ENCODE measurements around the gene ATG13.
"Not testable (repeated sequence)": the region's sequence is repeated elsewhere in the genome, so short reads cannot be mapped to it uniquely, and the experiment has no call there.

The ATG13 gene

DNA sequence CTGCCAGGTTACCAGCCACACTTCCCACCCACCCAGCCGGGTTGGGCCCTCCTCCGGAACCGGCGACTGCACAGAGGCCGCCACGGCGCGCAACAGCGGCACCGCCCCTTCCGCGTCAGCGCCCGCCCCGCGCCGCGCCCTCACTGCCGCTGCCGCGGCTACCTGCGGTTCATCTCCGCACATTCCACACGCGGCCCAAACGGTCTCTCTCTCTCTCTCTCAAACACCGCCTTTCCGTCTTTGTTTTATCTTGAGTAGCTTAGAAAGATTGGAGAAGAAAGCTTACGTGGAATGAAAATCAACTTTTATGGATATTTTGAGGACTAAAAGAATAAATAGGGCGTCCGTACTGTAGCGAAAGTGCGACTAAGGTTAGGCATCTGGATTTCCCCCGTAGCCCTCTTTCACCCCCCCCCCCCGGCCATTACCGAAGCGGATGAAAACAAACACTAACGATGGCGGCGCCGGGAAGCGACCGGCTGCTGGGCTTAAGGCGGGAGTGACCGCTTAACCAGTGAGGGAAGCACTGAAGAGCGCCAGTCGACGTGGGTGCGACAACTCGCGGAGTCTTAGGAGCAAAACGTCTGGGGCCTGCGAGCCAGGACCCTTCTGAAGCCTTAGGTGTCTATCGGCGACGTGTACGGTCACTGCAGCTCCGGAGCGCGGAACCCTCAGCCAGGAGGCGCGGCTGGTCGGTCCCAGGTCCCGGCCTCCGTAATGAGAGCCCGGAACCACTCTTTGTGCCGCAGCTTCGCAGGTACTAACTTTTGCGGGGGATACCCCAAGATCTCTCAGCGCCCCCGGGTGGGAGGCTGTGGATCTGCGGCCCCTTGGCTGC is at the start of gene ATG13, which contains the start of gene HARBI1:
Gene ATG13, plus strand, starts transcription at position 420 of the 838 bp plus-strand sequence. CDS start 26,739 bp downstream, outside the sequence.
Gene HARBI1, minus strand, starts transcription at position 94 of the 838 bp plus-strand sequence. CDS start 990 bp downstream, outside the sequence.
- FAIRE-seq, result peak; percentile 82
- DNase-seq (ENCODE audit: insufficient read length, low spot score), result peak; percentile 91

GRCh38 chr11:46570790-46571398 is 46.5 kb upstream of the ATG13 start:
- FAIRE-seq (no peak), DNase-seq (ENCODE audit: insufficient read length, low spot score) (no peak)

GRCh38 chr11:46574656-46575055 is 42.7 kb upstream of the ATG13 start:
- FAIRE-seq (no peak), DNase-seq (ENCODE audit: insufficient read length, low spot score) (no peak)

DNA sequence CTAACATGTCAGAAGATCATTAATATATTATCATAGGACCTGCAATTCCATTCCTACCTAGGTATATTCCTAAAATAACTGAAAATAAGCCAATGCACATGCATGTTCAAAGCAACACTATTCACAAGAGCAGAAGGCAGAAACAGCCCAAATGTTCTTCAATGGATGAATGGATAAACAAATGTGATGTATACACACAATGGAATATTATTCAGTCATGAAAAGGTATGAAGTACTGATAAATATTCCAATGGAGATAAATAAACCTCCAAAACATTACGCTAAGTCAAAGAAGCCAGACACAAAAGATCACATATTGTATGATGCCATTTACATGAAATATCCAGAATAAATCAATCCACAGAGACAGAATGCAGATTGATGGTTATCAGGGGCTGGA is 40.3 kb upstream of the ATG13 start:
- no peak for FAIRE-seq
- DNase-seq (ENCODE audit: insufficient read length, low spot score), result no peak

DNA sequence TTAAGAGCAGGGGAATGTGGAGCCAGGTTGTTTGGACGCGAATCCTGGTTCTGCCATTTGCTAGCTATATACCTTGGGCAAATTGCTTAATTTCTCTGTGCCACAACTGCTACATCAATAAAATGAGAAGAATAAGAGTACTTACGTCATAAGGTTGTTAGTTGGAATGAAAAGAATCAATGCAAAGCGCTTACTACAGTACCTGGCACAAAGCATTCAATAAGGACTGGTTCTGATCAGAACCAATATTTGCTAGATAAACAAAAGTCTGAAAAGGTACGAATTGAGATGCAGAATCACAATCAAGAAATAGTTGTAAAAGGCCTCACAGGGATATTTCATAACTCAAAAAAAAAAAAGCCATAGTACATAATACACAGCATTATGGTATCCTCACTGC is 34.8 kb upstream of the ATG13 start:
- DNase-seq (ENCODE audit: insufficient read length, low spot score), result no peak
- FAIRE-seq, result no peak

DNA sequence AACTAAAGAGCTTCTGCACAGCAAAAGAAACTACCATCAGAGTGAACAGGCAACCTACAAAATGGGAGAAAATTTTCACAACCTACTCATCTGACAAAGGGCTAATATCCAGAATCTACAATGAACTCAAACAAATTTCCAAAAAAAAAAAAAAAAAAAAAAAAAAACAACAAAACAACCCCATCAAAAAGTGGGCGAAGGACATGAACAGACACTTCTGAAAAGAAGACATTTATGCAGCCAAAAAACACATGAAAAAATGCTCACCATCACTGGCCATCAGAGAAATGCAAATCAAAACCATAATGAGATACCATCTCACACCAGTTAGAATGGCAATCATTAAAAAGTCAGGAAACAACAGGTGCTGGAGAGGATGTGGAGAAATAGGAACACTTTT is 33.8 kb upstream of the ATG13 start:
- not testable (repeated sequence) for DNase-seq (ENCODE audit: insufficient read length, low spot score); FAIRE-seq

GRCh38 chr11:46588131-46588530 is 29.2 kb upstream of the ATG13 start:
- DNase-seq (ENCODE audit: insufficient read length, low spot score) (no peak), FAIRE-seq (no peak)

- DNase-seq (ENCODE audit: insufficient read length, low spot score) (no peak), FAIRE-seq (no peak)
Measured at GRCh38 chr11:46588915-46589314, 28.4 kb upstream of the ATG13 start.

GRCh38 chr11:46590740-46591605 is 26.4 kb upstream of the ATG13 start:
- FAIRE-seq, result no peak
- DNase-seq (ENCODE audit: insufficient read length, low spot score), result no peak

DNA sequence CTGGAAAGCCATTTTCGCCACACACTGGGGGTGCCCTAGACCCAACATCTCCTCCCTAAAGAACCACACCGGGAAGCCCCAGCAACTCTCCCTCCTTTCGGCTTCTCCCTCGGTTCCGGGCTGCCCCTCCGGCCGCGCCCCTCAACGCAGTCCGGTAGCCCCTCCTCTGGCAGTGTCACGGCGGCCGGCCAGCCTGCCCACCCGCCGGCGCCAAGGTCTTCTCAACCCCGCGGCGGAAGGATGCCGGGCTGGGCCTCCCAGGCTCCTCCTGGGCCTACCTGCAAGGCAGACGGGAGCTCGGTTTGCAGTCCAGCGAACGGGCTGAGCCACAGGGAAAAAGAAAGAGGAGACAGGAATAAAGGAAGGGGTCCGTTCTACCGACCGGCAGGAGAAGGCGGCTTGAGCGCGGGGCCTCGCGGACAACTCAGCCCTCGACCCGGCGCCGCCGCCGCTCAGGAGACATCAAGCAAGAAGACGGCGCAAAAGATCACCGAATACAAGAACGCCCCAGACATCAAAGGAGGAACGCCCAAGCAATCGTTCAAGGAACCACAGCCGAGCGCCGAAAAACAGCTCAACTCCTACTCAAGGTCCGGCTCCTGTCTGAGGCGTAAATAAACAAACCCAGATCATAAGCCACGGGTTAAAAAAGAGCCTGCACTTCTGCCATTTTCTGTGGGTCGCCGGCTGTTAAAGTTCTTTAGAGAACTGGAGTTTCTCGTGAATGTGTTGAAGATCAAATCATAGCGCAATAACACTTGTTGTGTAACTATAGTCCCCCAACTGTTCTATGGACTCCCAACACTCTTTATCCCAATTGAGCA is 23.6 kb upstream of the ATG13 start, which contains the start of gene AMBRA1:
Gene AMBRA1, minus strand, starts transcription at position 474 of the 824 bp plus-strand sequence. CDS start 45,643 bp downstream, outside the sequence.
- FAIRE-seq, result no peak

DNA sequence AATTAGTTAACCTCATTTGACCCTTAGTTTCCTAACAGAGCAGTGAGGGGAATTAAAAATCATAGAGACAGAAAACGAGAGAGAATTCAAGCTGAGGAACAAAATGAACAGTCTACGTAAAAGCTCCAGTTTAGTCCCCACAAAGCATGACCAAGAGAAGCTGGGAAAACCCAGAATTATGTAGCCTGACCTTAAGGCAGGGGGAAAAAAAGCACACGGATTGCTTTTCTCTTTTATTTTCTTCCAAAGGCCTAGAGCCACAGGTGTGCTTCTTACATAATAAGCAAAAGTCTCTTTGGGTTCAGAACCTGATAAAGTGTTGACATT is 23.0 kb upstream of the ATG13 start:
- no peak for FAIRE-seq
- no peak for DNase-seq (ENCODE audit: insufficient read length, low spot score)

More for the DNA sequence above, 23.6 kb upstream of the ATG13 start, which contains the start of gene AMBRA1:
- DNase-seq (ENCODE audit: insufficient read length, low spot score), result peak; percentile 80

- DNase-seq (ENCODE audit: insufficient read length, low spot score) (no peak), FAIRE-seq (no peak)
Measured at GRCh38 chr11:46594785-46595184, 22.6 kb upstream of the ATG13 start.

GRCh38 chr11:46597155-46597554 is 20.2 kb upstream of the ATG13 start:
- FAIRE-seq, result no peak
- no peak for DNase-seq (ENCODE audit: insufficient read length, low spot score)

- no peak for FAIRE-seq
Measured at GRCh38 chr11:46597609-46598219, 19.6 kb upstream of the ATG13 start.

DNA sequence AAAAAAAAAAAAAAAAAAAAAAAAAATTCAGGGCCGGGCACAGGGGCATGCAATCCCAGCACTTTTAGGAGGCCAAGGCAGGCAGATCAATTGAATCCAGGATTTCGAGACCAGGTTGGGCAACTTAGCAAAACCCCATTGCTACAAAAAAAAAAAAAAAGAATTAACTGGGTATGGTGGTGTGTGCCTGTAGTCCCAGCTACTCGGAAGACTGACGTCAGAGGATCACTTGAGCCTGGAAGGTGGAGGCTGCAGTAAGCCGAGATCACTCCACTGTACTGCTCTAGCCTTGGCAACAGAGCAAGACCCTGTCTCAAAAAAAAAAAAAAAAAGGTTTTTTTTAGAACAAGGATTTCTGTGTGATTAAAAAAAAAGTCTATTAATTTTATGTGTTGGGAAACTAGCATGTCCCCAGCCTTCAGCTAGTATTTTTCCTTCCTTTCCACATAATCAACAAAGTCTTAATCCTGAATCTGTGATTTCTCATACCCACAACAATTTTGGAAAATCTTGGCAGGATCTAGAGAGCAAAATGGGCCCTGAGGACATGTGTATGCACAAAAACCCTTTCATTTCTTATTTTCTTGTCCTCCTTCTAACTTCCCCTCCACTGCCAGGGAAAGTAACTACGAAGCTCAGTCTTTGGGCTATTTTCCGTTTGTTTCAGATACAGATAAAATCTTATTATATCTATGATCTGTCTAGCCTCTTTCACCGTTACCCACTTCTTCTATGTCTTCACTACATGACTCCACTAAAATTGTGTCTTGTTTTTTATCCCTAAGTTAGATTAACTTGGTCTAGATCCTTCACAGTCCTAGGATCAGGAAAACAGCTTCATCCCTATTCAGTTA is 17.8 kb upstream of the ATG13 start:
- DNase-seq (ENCODE audit: insufficient read length, low spot score) (no peak), FAIRE-seq (no peak)

More at GRCh38 chr11:46597609-46598219, 19.6 kb upstream of the ATG13 start:
- DNase-seq (ENCODE audit: insufficient read length, low spot score), result no peak

GRCh38 chr11:46600194-46600960 is 17.0 kb upstream of the ATG13 start:
- no peak for FAIRE-seq
- DNase-seq (ENCODE audit: insufficient read length, low spot score), result no peak

GRCh38 chr11:46601129-46601528 is 16.2 kb upstream of the ATG13 start:
- FAIRE-seq, result no peak
- DNase-seq (ENCODE audit: insufficient read length, low spot score), result no peak

GRCh38 chr11:46603704-46604308 is 13.5 kb upstream of the ATG13 start:
- no peak for FAIRE-seq
- no peak for DNase-seq (ENCODE audit: insufficient read length, low spot score)

Measured in HTR-8/SVneo (cell line).